GM12878 (cell line): ENCODE data around the gene TMEM168. TPM values are rescaled to one million over a fixed set of nuclear protein-coding genes. Genes with fewer than 3 reads are reported as not detected.

ENCODE experiments used
- ATAC-seq: fragments of 200-7000 bp; cut with Tn5 transposase; 3 replicates; pipeline ENCODE4 v1.9.1; 2020; ENCODE audit warnings: mild to moderate bottlenecking, moderate library complexity
- BruUV-seq: library from RNA; stranded (reverse); fragments of 400-500 nt; replicated peaks from 2 replicates; lab custom pipeline; 2021; lab: Mats Ljungman, UMichigan
- CTCF ChIA-PET: fragments of 300-600 bp; sonication (Branson Sonifier 250); formaldehyde crosslinking; extraction: SDS; loops from one replicate; lab custom pipeline; 2021; ENCODE audit warnings: inconsistent platforms; lab: Yijun Ruan, JAX
- POLR2A ChIA-PET: fragments of 350-600 bp; formaldehyde crosslinking; extraction: SDS; loops from one replicate; lab custom pipeline; 2021; ENCODE audit warnings: inconsistent platforms; lab: Charles Lee
- RAD21 ChIA-PET: fragments of 300-600 bp; sonication (Branson Sonifier 250); formaldehyde crosslinking; loops from one replicate; lab custom pipeline; 2023; ENCODE audit warnings: antibody characterized with exemption; ENCODE audit not compliant: unreplicated experiment; lab: Charles Lee
- SMC1A ChIA-PET: fragments of 300-600 bp; sonication (Branson Sonifier 250); formaldehyde crosslinking; loops from one replicate; lab custom pipeline; 2023; ENCODE audit not compliant: unreplicated experiment, uncharacterized antibody; lab: Charles Lee
- DNase-seq: peaks from one replicate; pipeline ENCODE4 v3.0.0-alpha.2; 2011; ENCODE audit warnings: low read depth, low spot score
- FAIRE-seq: peaks from 3 replicates; lab custom pipeline; 2011; peaks lifted over from hg19 to GRCh38; lab: Jason Lieb, UNC
- H2AFZ ChIP-seq: 2 replicates; pipeline ENCODE4 v1.6.0; 2011; ENCODE audit warnings: low read depth, low read length, control low read depth; ENCODE audit not compliant: control insufficient read depth
- H3K27ac ChIP-seq: 2 replicates; pipeline ENCODE4 v1.5.1; 2011; ENCODE audit warnings: control low read depth; ENCODE audit not compliant: control insufficient read depth, insufficient read depth
- H3K27me3 ChIP-seq, 2 experiments: replicated peaks in 1 of 2; 2 replicates each; pipeline versions ENCODE4 v1.6.0 to v1.6.1; 2011; ENCODE audit warnings: low read length in 1 of 2; ENCODE audit not compliant: control insufficient read depth in 2 of 2, insufficient read depth in 2 of 2
- H3K36me3 ChIP-seq, 2 experiments: 2 replicates each; pipeline ENCODE4 v1.5.1; 2011; ENCODE audit warnings: low read length in 1 of 2; ENCODE audit not compliant: control insufficient read depth in 2 of 2, insufficient read depth in 2 of 2
- H3K4me1 ChIP-seq: 2 replicates; pipeline ENCODE4 v1.6.1; 2011; ENCODE audit warnings: mild to moderate bottlenecking, low read length, moderate library complexity, mixed read lengths; ENCODE audit not compliant: control insufficient read depth, insufficient read depth
- H3K4me2 ChIP-seq: 2 replicates; pipeline ENCODE4 v1.6.0; 2011; ENCODE audit warnings: control low read depth; ENCODE audit not compliant: control insufficient read depth, insufficient read depth
- H3K4me3 ChIP-seq: fragments of 200-600 bp; sonication (generic); 2 replicates; pipeline ENCODE4 v1.5.1; 2016
- H3K79me2 ChIP-seq: 2 replicates; pipeline ENCODE4 v1.6.0; 2011; ENCODE audit warnings: low read length; ENCODE audit not compliant: control insufficient read depth, insufficient read depth
- H3K9ac ChIP-seq: 2 replicates; pipeline ENCODE4 v1.8.0; 2011; ENCODE audit warnings: low read length, control low read depth, mixed read lengths; ENCODE audit not compliant: control insufficient read depth, insufficient read depth
- H3K9me3 ChIP-seq: replicated peaks from 3 replicates; pipeline ENCODE4 v1.5.1; 2011; ENCODE audit warnings: mild to moderate bottlenecking, low read length; ENCODE audit not compliant: control insufficient read depth, insufficient read depth
- H4K20me1 ChIP-seq: 2 replicates; pipeline ENCODE4 v1.6.0; 2011; ENCODE audit not compliant: control insufficient read depth, insufficient read depth
- BCL3 ChIP-seq: IDR thresholded peaks from 2 replicates; pipeline ENCODE4 v1.6.1; 2011; ENCODE audit warnings: borderline replicate concordance, low read depth, mild to moderate bottlenecking, moderate library complexity, low read length; ENCODE audit not compliant: insufficient read depth, poor library complexity, severe bottlenecking
- KDM1A ChIP-seq: fragments of 200-600 bp; sonication (generic); IDR thresholded peaks from 2 replicates; pipeline ENCODE4 v1.6.1; 2016; ENCODE audit warnings: borderline replicate concordance
- YY1 ChIP-seq: IDR thresholded peaks from 2 replicates; pipeline ENCODE4 v1.6.1; 2011; ENCODE audit warnings: low read depth, mild to moderate bottlenecking, low read length
- WGBS: methylation state at CpG from one replicate; pipeline ENCODE4 v1.1.6; 2016; ENCODE audit warnings: low lambda C conversion rate; ENCODE audit not compliant: insufficient replicate concordance, insufficient coverage; ENCODE audit errors: missing lambda C conversion rate; 5-methylcytosine and 5-hydroxymethylcytosine counted together
- in situ Hi-C: fragments of 300-500 bp; cut with MboI; formaldehyde crosslinking; loops from 9 replicates; pipeline ENCODE4 v1.14.3; 2018; ENCODE audit warnings: mixed read lengths
- intact Hi-C: fragments of 100-400 bp; cut with micrococcal nuclease; formaldehyde crosslinking; loops from one replicate; pipeline ENCODE4 v1.14.2; 2022; ENCODE audit not compliant: unreplicated experiment
- polyA plus RNA-seq, 11 experiments: library from polyadenylated mRNA; depleted of rRNA in 4 of 11; unstranded in 6 of 11; stranded (reverse) in 5 of 11; fragments of >200 nt; fragmentation: Nextera tagmentation in 4 of 11; fragmentation: Illumina TruSeq in 1 of 11; extraction: Ambion mirVana in 4 of 11; extraction: Trizol in 1 of 11; gene quantifications; 1 replicate in 1 of 11; 2 replicates in 10 of 11; pipeline versions ENCODE4 v1.2.1 to v1.2.3, GENCODE V29; 2011 to 2016; ENCODE audit warnings: inconsistent platforms in 2 of 11, missing spikeins in 2 of 11, low read depth in 1 of 11
- total RNA-seq, 4 experiments: library from RNA; depleted of rRNA in 3 of 4; stranded (reverse); fragments of >200 nt in 3 of 4; fragmentation: Illumina TruSeq in 1 of 4; extraction: Trizol in 1 of 4; gene quantifications; 2 replicates each; pipeline versions ENCODE4 v1.2.1 to v1.2.3, GENCODE V29; 2013 to 2021

TMEM168 gene
- total and polyA plus RNA-seq, 10 of the 15 experiments (the other 5 are each of a cell fraction or from before 2014, with no cell fraction given) = 9.1 to 44.2 (median 19.8) TPM

- H3K4me3 ChIP-seq = no peak overlapping the region
- no peak overlapping the region for H3K4me2 ChIP-seq
- ChIA-PET CTCF (interaction anchor here (1.2 kb wide), 1 partner anchor 28 kb away, joined by 3 read pairs; no protein-coding TSS in a partner anchor), SMC1A (interaction anchor here (0.9 to 1.5 kb wide), 3 partner anchors 17 to 105 kb away, joined by 3 to 5 read pairs (median 3); no protein-coding TSS in a partner anchor), RAD21 (no interaction called here), POLR2A (no interaction called here)
- H4K20me1 ChIP-seq = no peaks in the 10 kb centered on the region
- intact Hi-C loops = loop anchor here (1.0 kb wide), 1 partner anchor 14 kb away; no protein-coding TSS in a partner anchor
- ATAC-seq (no peak), DNase-seq (no peak), FAIRE-seq (no peak)
- no TSS peak for BruUV-seq
- H3K9me3 ChIP-seq = no peaks in the 10 kb centered on the region
- H3K79me2 ChIP-seq = peaks cover 25% of the 10 kb centered on the region
- WGBS = 86% methylated on average over 15 of the region's 15 CpGs
- no peak overlapping the region for H3K9ac ChIP-seq
- in situ Hi-C loops = no loop called here
- H3K36me3 ChIP-seq = no peaks in the 10 kb centered on the region
- H2AFZ ChIP-seq = peak overlapping the region; percentile 67
- no peak for TF ChIP-seq YY1
- no peak for TF ChIP-seq BCL3
- no peak for TF ChIP-seq KDM1A
- H3K27me3 ChIP-seq = no peaks in the 10 kb centered on the region
- H3K4me1 ChIP-seq = peaks cover 7% of the 10 kb centered on the region; the same call in 1 of the 2 replicates
- H3K27ac ChIP-seq = no peak overlapping the region
Observed at GRCh38 chr7:112791465-112792168, 1.4 kb upstream of the TMEM168 start.
